HG02642 (cell line): Measurements from ENCODE around the gene CLIC1.
A peak's percentile ranks its signal among the peaks of the same experiment; 100 is the strongest.

Experiments used
- ATAC-seq: cut with Tn5 transposase; IDR thresholded peaks from one replicate; pipeline ENCODE4 v1.9.1; 2021; ENCODE audit warnings: mild to moderate bottlenecking; ENCODE audit not compliant: unreplicated experiment, poor library complexity

CLIC1 gene

DNA sequence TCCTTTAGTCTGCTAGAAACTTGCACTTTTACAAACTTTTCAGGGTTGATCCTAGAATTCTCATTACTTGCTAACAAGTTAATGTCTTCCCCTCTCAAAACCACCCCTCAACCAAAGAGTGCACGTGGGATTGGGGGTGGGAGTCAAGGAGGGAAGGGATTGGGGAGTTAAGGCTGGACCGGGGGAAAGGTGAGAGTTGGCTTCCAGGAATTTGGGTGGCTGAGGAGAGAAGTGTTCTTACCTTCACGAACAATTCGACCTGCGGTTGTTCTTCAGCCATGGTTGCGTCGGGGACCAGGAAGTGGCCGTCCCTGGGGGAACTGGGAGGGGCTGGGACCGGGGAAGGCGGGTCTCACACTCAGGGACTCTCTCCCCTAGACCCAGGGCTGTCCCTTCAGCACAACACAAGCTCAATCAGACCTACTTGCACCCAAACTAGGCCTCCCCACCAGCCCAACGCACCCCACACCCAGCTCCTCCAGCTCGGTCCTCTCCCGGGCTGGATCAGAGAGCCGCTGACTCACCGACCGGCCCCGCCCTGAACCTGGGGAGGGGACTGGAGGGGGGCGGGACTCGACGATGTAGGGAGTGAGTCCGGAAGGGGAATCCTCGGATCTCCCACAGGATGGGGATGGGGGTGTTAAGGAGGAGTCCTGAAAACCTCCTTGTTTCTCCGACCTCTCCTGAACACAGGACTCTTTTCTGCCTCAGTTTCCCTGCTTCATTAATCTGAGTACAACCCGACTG lies at the start of gene CLIC1:
Gene CLIC1, minus strand, starts transcription at position 510 of the 747 bp plus-strand sequence. Its CDS starts 230 bp downstream, at position 280.
- peak; percentile 24 for ATAC-seq

DNA sequence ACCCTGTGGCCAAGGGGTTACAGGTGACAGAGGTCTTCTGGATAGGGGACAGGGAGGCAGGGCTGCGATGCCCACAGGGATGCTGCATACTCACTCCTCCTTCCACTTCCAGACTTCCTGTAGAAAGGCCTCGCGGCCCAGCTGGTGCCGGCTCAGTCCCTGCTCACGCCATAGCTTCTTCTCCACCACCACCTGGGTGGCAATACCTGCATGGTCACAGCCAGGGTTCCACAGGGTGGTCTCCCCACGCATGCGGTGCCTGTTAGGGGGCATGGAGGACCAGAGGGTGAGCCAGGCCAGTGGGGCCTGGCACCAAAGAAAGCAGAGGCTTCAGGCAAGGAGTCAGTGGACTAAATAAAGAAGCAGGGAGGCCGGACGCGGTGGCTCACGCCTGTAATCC lies 49.1 kb upstream of the CLIC1 start:
- no peak for ATAC-seq

DNA sequence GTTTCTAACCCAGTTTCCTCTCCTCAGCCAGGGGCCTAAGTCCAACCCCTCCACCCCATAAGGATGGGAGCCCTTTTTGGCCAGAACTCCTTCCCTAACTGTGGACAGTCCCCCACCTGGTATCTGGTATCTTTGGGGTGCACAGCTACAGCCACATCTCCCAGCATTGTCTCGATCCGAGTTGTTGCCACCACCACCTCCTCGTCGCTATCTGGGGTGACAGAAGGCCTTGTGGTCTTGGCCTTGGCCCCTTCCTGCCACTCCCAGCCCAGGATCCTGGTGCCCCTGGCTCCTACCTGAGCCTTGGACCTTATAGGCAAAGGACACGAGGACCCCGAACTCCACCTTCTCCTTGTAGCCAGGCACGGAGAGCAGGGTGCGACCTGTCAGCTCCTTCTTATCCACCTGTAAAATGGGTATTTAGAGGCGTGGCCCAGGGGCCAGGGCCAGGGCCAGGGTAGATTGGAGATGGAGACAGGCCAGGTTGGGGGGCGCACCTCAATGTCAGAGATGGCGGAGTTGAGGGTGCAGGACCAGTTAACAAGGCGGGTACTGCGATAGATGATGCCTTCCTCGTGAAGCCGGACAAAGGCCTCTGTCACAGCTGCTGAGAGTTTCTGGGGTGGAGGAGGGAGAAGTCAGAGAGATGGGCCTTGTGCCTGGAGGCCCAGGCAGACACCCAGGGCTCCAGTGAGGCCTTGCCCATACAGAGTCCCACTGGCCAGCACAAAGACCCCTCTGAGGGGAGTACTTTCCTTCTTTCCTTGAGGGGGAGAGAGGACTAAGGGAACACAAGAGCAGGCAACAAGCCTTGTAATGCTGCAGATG lies 48.0 kb upstream of the CLIC1 start:
- no peak for ATAC-seq

DNA sequence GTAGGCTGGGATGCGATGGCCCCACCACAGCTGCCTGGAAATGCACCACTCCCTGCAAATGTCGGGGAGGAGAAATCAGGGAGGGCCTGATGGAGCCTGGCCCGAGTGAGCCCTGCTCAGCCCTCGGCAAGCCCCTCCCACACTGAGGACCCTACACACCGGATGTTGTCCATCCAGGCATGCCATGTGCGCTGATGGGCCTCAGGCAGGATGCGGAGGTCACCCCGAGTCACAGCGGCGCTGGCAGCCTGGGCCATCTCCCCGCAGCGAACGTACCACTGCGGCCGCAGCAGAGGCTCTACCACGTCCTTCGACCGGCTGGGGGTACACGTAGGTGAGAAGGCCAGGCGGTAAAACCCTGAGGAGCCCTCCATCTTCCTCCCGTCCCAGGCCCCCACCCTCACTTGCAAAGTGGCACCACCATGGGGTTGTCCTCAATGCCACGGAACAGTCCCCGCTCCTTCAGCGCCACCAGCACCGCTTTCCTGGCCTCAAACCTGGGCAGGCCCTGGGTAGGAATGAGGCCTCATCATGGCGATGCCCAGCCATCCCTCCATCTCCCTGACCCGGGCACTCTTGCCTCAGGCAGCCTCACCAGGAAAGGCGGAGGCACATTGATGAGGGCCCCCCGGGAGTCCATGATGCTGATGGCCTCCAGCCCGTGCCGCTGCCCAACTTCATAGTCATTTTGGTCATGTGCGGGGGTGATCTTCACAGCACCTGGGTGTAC lies 46.0 kb upstream of the CLIC1 start:
- ATAC-seq: no peak

DNA sequence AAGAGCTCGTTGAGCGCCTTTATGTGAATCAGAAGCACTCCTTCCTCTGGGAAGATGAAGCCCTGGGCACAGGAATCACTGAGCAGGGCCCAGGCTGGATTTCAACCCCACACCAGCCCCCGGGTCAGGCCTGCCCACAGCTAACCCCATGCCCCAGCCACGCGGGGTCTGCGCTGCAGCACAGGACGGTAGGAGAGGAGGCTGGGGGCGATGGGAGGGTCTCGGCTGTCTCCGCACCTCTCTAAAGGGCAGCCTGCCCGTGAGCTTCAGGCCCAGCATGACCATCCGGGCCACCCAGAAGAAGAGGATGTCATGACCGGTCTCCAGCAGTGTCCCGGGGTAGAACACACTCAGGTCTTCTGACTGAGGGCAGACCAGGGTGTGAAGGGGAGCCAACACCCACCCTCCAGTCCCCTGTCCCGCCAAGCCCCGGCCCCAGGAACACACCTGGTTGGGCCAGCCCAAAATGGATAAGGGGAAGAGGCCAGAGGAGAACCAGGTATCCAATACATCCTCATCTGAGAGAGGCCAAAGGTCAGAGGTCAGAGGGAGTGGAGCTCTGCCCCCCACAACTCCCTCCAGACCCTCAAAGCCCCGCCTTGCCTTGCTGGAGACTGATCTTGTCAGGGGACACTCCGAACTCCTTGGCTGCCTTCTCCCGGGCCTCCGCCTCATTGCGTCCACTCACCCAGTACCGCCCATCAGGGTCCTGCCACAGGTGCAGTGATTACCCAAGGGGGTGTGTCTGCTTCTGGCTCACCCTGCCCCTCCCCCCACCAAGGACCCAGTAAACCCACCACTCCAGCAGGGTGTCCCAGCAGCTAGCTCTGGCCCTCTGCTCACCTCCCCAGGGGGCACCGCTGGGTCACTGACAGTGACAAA lies 45.2 kb upstream of the CLIC1 start:
- no peak for ATAC-seq

DNA sequence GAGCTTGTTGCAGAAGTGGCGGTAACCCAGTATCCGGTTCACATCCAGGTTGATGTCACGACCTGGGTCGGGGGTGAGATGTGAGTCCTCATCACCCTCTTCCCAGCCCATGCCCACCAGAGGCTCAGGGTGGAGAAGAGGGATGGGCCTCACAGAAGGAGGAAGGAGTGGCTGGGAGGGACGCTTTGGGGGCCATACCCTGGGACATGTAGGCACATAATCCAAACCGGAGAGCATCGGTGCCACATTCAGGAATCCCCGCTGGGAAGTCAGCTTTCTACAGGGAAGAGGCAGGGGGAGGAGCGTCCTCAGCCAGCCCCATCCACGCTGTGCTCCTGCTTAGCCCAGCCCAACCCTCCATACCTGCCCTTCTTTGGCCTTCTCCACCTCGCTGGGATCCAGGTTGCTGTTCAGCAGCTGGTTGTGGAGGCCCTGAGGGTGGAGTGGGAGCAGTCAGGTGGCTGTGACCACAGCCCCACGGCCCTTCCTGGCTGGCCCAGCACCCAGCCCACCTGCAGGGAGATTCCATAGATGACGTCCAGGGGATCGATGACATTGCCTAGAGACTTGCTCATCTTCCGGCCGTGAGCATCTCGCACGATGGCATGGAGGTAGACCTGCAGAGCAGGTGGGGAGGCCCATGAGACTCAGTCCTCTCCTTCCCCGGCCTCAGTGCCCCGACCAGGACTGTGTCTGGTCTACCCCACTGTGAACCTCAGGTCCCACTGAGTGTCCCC lies 44.3 kb upstream of the CLIC1 start:
- no peak for ATAC-seq

DNA sequence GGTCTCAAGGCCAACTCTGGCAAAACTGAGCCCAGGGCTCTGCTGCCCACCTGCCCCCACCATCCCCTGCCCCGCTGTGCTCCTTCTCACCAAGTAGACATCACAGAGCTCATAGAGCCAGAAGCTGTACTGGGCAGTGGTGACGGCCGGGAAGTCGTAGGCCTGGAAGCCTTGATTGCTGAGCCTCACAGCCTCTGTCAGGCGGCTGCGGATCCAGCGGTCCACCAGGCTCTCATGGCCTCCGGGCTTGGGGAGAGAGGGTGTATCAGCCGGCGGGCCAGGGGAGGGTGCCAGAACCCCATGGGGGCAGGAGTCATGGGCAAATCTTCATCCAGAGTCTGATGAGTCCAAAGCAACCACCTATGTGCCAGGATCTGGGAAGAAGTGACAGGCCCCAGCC lies 43.6 kb upstream of the CLIC1 start:
- ATAC-seq: no peak

DNA sequence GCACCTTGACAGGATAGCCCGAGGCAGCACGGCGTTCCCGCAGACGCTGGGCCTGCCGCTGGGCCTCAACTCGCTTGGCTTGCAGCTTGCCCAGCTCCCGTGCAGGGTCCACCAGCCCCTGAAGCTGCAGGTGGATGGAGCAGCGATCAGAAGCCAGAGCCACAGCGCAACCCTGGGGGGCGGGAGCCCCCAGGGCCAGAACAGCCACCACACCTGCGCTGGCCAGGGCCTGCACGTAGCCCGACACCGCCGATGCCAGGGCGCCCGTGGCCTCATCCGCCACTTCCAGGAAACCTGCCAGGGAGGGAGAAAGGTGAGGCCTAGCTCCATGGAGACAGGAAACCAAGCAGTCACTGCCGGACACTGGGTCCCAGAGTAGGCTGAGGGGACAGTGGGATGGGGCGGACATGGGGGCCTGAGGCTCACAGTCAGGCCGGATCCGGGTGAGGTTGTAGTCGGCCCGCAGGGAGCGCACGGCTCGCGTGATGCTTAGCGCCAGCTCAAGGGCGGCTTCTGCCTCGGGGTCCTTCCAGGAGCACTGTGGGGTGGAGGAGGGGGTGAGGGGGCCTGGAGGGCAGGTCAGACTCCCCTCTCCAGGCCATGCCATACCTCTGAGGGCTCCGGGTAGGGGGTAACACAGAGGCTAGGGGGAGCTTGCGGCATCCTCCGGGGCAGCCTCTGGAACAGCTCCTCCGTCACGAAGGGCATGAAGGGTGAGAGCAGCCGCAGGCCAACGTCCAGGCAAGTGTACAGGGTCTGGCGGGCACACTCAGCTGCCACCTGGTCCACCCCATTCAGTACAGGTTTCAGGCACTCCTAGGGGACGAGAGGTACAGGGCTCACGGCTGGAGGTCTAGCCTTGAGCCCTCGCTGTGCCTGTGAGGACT lies 42.9 kb upstream of the CLIC1 start:
- ATAC-seq: no peak

DNA sequence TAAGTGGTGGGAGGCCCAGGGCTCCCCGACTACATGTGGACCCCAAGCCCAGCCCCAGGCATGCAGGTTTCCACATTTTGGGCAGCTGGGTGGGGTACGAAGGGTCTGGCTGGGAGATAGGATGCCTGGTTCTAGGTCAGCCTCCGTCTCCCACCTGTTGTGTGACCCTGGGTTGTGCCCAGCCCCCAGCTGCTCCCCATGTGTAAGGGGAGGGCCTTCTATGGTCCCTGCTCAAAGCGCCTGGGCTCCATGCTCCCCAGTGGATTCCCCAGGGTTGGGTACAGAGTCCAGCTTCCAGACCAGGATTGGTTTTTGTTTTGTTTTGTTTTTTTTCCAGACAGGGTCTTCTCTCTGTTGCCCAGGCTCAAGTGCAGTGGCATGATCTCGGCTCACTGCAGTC lies 41.9 kb upstream of the CLIC1 start:
- ATAC-seq: no peak

DNA sequence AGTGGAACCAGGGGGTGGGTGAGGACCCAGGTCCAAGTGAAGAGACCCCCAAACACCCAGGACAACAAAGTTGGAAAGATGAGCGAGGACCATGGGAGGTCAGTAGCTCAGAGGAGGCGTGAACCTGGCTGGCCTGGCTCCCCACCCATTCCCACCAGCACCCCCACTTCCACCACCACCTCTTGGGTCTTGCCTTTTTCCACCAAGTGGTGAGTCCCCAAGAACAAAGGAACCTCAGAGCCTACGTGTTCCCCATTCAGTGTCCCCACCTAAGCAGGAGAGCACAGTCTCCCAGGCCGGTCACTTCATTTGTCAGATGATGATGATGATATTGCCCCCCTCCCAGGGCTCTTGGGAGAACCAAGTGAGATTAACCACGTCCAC lies 41.3 kb upstream of the CLIC1 start:
- no peak for ATAC-seq

DNA sequence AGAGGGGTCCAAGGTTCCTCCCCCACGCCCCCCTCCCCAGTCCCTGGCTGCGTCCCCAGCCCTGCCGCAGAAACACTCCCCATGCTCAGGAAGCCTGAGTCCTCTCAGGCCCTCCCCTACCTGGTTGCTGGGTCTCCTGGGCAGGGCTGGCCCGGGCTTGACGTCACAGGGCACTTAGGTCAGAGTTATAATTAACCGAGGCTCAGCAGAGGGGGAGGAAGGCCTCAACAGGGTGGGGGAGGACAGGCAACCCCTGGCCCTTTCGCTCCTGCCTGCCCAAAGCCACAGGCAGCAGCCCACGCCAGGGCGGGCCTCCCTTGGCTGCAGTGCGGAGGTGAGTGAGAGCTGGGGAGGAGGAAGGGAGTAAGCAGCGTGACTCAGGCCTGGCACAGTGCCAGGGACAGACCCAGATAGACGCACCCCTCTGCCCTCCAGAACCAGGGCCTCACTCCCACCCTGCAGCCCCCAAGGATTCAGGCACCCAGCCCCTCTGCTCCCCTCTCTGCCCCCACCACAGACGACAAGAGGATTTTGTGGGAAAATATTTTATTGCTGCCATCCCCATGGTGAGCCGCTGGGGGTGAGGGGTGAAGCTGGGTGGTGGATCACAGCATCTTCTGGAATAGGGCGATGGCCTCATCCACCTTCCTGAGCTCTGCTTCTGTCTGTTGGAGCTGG lies 40.8 kb upstream of the CLIC1 start, which contains the start of gene VWA7:
Gene VWA7, minus strand, starts transcription at position 340 of the 678 bp plus-strand sequence. CDS start 549 bp downstream, outside the sequence.
- peak; percentile 70 for ATAC-seq

DNA sequence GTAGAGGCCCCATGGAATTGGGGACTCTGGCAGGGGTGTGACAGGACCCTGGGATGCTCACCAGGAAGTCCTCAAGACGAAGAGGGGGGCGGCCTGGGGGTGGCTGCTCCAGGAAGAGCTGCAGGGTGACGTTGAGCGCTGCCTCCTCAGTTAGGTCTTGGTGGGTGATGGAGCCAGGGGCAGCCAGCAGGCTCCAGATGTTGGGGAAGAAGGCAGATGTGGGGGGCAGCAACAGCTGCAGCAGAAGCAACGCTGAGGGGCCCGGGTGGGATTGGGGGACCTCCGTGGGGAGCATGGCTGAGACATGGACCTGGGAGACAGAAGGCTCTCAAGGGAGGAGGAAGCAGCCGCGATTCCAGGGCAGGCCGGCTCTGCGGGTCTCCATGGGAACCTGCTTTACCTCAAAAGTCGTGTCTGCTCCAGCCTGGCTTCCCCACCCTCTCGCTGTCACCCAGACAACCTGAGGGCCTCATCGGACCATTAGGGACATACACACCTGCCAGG lies 40.2 kb upstream of the CLIC1 start:
- no peak for ATAC-seq

DNA sequence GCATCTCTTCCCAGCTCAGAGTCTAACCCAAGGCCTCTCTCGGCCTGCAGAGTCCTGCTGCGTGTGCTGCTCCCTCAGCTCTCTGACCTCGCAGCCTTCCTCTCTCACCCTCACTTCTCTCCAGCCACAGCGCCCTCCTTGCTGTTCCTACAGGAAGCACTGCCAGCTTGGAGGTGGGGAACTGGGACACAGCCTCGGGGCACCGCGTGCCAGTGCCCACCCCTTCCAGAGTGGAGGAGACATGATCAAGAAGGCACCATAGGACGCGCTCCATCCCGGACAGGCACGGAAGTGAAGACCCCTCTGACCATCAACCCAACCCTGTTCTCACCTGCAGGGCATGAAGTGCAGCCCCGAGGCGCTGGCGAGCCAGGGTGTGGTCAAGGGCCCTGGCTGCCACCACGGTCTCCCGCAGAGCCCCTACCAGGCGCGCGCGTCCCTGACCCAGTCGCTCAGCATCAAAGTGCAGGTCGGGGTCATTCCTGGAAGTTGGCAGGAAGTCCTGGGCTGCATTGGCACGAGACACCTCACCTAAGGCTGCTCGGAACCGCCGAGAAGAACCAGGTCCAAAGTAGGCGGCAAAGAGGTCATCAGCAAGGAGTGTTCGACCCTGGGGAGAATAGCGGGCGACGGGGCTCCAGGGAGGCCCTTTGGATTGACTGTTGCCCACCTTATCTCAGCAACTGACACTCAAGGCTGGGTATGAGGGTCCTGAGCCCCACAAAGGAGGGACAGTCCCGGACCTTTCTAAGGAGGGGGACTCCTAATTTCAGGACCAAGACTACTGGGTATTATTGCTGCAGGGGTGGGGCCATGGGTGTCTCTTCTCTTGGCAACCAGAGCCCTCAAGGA lies 39.5 kb upstream of the CLIC1 start:
- no peak for ATAC-seq

DNA sequence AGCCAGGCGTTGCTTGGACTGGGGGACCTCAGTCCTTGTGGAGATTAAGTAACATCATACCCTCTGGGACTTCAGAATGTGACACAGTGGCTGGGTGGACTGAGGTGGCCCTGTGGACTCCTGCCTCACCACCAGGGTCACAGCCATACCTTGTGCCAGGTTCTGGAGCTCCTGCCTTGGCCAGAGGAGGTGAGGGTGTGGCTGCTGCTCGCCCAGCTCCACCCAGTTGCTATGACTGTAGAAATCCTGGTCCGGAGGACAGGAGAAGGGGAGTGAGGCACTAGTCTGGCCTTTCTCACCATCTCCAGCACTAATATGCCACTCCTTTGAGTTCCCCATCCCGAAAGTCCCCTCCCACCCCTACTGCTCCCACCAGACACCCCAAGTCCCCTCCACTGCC lies 38.9 kb upstream of the CLIC1 start:
- no peak for ATAC-seq

DNA sequence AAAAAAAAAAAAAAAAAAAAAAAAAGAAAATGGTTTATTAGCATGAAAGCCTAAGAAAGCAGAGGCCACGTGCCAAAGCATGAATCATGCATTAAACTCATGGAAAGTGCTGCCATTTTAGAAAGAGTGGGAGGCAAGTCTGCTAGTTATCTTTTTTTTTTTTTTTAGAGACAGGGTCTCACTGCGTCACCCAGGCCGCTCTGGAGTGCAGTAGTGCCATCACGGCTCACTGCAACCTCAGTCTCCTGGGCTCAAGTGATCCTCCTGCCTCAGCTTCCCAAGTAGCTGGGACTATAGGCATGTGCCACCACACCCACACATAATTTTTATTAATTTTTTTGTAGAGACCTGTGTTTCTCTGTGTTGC lies 35.6 kb upstream of the CLIC1 start:
- no peak for ATAC-seq

DNA sequence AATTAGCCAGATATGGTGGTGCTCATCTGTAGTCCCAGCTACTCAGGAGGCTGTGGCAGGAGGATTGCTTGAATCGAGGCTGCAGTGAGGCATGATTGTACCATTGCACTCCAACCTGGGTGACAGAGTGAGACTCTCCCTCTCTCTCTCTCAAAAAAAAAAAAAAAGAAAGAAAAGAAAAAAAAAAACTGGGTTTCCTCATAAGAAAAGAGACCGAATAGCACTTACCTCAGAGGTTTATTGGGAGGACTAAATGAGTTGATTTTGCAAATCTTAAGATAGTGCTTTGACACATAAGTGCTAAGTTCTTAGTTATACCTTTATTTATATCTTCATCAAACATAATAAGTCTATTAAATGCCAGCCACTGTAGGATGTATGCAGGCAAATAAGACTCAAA lies 34.5 kb upstream of the CLIC1 start:
- no peak for ATAC-seq
